ENCODE data around the gene PNMA6A.

DNA sequence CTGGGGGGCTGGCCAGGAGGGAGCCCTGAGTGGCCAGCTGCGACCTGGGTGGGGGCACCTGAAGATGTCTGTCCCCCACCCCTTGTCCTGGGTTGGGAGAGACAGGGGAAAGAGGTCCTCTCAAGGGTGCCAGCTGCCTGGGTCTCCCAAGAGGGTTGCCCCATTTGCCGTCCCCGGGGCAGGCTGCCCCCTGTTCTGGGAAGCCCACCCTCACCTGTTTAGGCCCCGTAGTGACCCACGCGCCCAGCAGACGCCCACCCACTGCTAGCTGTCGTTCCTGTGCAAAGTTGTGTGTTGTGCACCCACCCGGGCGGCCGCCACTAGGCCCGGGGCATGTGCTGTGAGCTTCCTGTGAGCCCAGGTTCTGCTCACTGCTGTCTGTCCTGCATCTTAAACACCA lies 41.5 kb upstream of the PNMA6A start:
- TF ChIP-seq, protein P1, sequence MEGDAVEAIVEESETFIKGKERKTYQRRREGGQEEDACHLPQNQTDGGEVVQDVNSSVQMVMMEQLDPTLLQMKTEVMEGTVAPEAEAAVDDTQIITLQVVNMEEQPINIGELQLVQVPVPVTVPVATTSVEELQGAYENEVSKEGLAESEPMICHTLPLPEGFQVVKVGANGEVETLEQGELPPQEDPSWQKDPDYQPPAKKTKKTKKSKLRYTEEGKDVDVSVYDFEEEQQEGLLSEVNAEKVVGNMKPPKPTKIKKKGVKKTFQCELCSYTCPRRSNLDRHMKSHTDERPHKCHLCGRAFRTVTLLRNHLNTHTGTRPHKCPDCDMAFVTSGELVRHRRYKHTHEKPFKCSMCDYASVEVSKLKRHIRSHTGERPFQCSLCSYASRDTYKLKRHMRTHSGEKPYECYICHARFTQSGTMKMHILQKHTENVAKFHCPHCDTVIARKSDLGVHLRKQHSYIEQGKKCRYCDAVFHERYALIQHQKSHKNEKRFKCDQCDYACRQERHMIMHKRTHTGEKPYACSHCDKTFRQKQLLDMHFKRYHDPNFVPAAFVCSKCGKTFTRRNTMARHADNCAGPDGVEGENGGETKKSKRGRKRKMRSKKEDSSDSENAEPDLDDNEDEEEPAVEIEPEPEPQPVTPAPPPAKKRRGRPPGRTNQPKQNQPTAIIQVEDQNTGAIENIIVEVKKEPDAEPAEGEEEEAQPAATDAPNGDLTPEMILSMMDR (IDR thresholded peaks at IDR 0.05; ENCODE audit: low read depth, low read length): no peak
- no peak for TF ChIP-seq EZH2phosphoT487 (IDR thresholded peaks at IDR 0.05; ENCODE audit: low read depth)
